HL-60 (cell line): Measurements from ENCODE around the gene KCNE4.

ENCODE experiments used
- CTCF ChIP-seq: IDR thresholded peaks from one replicate; pipeline ENCODE4 v1.5.1; 2011; ENCODE audit warnings: low read length, control low read depth, inconsistent platforms; ENCODE audit not compliant: insufficient read depth
- GABPA ChIP-seq: IDR thresholded peaks from 2 replicates; pipeline ENCODE4 v1.6.1; 2012; ENCODE audit warnings: low read depth
- POLR2AphosphoS5 ChIP-seq: IDR thresholded peaks from 2 replicates; pipeline ENCODE4 v1.6.1; 2012; ENCODE audit warnings: low read depth

DNA sequence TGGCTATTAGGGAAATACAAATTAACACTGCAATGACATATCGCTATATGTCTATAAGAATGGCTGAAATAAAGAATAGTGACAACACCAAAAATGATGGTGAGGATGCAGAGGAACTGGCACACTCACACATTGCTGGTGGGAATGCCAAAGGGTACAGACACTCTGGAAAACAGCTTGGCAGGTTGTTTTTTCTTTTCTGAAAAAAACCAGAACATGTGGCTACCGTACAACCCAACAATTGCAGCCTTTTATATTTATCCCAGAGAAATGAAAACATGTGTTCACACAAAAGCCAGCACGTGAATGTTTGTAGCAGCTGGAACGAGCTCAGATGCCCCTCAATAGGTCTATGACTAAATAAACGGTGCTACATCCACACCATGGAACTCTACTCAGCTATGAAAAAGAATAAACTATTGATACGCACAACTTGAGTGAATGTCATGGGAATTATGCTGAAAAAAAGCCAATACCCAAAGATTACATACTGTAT lies 45.9 kb downstream of the KCNE4 start:
- no peak for TF ChIP-seq POLR2AphosphoS5
- no peak for TF ChIP-seq CTCF
- TF ChIP-seq GABPA, result no peak
